LNCaP clone FGC (cell line): Measurements from ENCODE around the gene GNMT.

Experiments used
- DNase-seq: peaks from one replicate; pipeline ENCODE4 v3.0.0-alpha.2; 2011; ENCODE audit warnings: low read depth
- H3K4me3 ChIP-seq: 2 replicates; pipeline ENCODE4 v1.5.1; 2011; ENCODE audit warnings: mild to moderate bottlenecking, low read depth, low read length, control low read depth
- CTCF ChIP-seq: IDR thresholded peaks from 2 replicates; pipeline ENCODE4 v1.5.1; 2012; ENCODE audit warnings: mild to moderate bottlenecking; ENCODE audit not compliant: control insufficient read depth, insufficient read depth; ENCODE audit errors: extremely low read depth

GNMT gene

GRCh38 chr6:43009124-43009523 is 48.6 kb downstream of the GNMT start:
- peak; percentile 42; the same call in 1 of the 2 replicates for TF ChIP-seq CTCF

GRCh38 chr6:43011207-43011606 is 50.7 kb downstream of the GNMT start:
- TF ChIP-seq CTCF: no peak
- H3K4me3 ChIP-seq: no peak overlapping the region
- DNase-seq: no peak

More at GRCh38 chr6:43009124-43009523, 48.6 kb downstream of the GNMT start:
- no peak for DNase-seq
- H3K4me3 ChIP-seq: no peak overlapping the region

GRCh38 chr6:43012364-43012763 is 51.8 kb downstream of the GNMT start:
- no peak for DNase-seq
- H3K4me3 ChIP-seq: peak overlapping the region; percentile 82
- TF ChIP-seq CTCF: no peak

GRCh38 chr6:43013097-43013842 is 52.7 kb downstream of the GNMT start:
- no peak for DNase-seq
- peak overlapping the region; percentile 82 for H3K4me3 ChIP-seq
- no peak for TF ChIP-seq CTCF
